ENCODE measurements around the gene DMD.

The DMD gene

GRCh38 chrX:33160273-33160672 is 51.1 kb downstream of the DMD start:
- DNase-seq (ENCODE audit: low read depth), result no peak
- H3K4me3 ChIP-seq (ENCODE audit: low read depth, low read length), result no peak overlapping the region
- no peak for TF ChIP-seq CTCF (IDR thresholded peaks at IDR 0.05; ENCODE audit: insufficient read depth, low read depth, low read length, missing control alignments)

GRCh38 chrX:33156152-33156726 is 55.1 kb downstream of the DMD start:
- DNase-seq (ENCODE audit: low read depth), result no peak
- no peak overlapping the region for H3K4me3 ChIP-seq (ENCODE audit: low read depth, low read length)
- no peak for TF ChIP-seq CTCF (IDR thresholded peaks at IDR 0.05; ENCODE audit: insufficient read depth, low read depth, low read length, missing control alignments)

GRCh38 chrX:33149580-33149979 is 61.8 kb downstream of the DMD start:
- DNase-seq (ENCODE audit: low read depth), result no peak
- no peak overlapping the region for H3K4me3 ChIP-seq (ENCODE audit: low read depth, low read length)
- TF ChIP-seq CTCF (IDR thresholded peaks at IDR 0.05; ENCODE audit: insufficient read depth, low read depth, low read length, missing control alignments), result no peak

- no peak overlapping the region for H3K4me3 ChIP-seq (ENCODE audit: low read depth, low read length)
- no peak for DNase-seq (ENCODE audit: low read depth)
- no peak for TF ChIP-seq CTCF (IDR thresholded peaks at IDR 0.05; ENCODE audit: insufficient read depth, low read depth, low read length, missing control alignments)
These were observed 62.3 kb downstream of the DMD start for GRCh38 chrX:33149085-33149484.

GRCh38 chrX:33142331-33142730 is 69.0 kb downstream of the DMD start:
- DNase-seq (ENCODE audit: low read depth), result no peak
- no peak overlapping the region for H3K4me3 ChIP-seq (ENCODE audit: low read depth, low read length)
- no peak for TF ChIP-seq CTCF (IDR thresholded peaks at IDR 0.05; ENCODE audit: insufficient read depth, low read depth, low read length, missing control alignments)

GRCh38 chrX:33138677-33139249 is 72.6 kb downstream of the DMD start:
- DNase-seq (ENCODE audit: low read depth), result no peak
- TF ChIP-seq CTCF (IDR thresholded peaks at IDR 0.05; ENCODE audit: insufficient read depth, low read depth, low read length, missing control alignments), result no peak
- no peak overlapping the region for H3K4me3 ChIP-seq (ENCODE audit: low read depth, low read length)

- no peak overlapping the region for H3K4me3 ChIP-seq (ENCODE audit: low read depth, low read length)
- TF ChIP-seq CTCF (IDR thresholded peaks at IDR 0.05; ENCODE audit: insufficient read depth, low read depth, low read length, missing control alignments), result no peak
- no peak for DNase-seq (ENCODE audit: low read depth)
These were observed 77.2 kb downstream of the DMD start for GRCh38 chrX:33134164-33134563.
